Astrocyte of the spinal cord (primary cell): ENCODE data around the gene TYRO3.
A peak's percentile ranks its signal among the peaks of the same experiment; 100 is the strongest.

ENCODE experiments used
- DNase-seq: peaks from one replicate; pipeline ENCODE4 v3.0.0; 2011; ENCODE audit warnings: low read depth, low spot score
- H3K4me3 ChIP-seq: 2 replicates; pipeline ENCODE4 v1.5.1; 2011; ENCODE audit warnings: low read depth, mild to moderate bottlenecking, low read length, moderate library complexity
- in situ Hi-C: cut with HindIII; loops from 2 replicates; pipeline ENCODE4 v1.10.0; 2017; ENCODE audit warnings: low sequenced_read_pairs
- TF ChIP-seq, protein P1 (sequence below): IDR thresholded peaks from 2 replicates; pipeline ENCODE4 v1.5.1; 2012; ENCODE audit warnings: low read depth, mild to moderate bottlenecking, low read length, inconsistent platforms

Gene TYRO3

DNA sequence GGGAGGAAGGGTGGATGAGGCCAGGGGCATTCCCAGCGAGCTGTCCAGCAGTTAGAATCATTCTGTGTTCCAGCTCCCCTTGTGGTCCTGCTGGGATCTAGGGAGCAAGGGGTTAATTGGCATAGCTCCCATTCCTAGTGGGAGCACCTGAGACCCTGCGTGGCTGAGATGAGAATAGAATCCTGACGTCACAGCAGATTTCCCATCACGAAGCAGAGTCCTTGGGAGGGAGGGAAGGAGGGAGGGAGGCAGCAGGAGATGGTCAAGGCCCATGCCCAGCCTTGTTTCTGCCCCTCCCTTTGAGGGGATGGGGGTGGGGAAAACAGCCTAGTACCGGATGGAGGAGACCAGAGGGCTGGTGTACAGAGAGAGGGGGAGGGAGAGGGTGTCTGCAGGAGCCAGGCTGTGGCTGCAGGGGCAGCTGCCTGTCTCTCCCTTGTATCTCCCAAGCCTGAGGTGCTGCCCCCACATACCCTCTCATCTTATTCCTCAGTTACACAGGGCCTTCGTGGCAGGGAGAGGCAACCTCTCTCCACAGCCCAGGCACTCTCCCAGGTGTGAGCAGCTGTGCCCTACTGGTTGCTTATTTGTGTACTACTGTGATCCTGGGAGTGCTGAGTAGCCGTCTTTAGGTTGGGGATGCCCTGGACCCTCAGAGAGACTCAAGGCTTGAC is 5.4 kb downstream of the TYRO3 start:
- TF ChIP-seq, protein P1, sequence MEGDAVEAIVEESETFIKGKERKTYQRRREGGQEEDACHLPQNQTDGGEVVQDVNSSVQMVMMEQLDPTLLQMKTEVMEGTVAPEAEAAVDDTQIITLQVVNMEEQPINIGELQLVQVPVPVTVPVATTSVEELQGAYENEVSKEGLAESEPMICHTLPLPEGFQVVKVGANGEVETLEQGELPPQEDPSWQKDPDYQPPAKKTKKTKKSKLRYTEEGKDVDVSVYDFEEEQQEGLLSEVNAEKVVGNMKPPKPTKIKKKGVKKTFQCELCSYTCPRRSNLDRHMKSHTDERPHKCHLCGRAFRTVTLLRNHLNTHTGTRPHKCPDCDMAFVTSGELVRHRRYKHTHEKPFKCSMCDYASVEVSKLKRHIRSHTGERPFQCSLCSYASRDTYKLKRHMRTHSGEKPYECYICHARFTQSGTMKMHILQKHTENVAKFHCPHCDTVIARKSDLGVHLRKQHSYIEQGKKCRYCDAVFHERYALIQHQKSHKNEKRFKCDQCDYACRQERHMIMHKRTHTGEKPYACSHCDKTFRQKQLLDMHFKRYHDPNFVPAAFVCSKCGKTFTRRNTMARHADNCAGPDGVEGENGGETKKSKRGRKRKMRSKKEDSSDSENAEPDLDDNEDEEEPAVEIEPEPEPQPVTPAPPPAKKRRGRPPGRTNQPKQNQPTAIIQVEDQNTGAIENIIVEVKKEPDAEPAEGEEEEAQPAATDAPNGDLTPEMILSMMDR = no peak
- in situ Hi-C loops = no loop called here
- H3K4me3 ChIP-seq = no peak overlapping the region
- DNase-seq = peak; percentile 22

DNA sequence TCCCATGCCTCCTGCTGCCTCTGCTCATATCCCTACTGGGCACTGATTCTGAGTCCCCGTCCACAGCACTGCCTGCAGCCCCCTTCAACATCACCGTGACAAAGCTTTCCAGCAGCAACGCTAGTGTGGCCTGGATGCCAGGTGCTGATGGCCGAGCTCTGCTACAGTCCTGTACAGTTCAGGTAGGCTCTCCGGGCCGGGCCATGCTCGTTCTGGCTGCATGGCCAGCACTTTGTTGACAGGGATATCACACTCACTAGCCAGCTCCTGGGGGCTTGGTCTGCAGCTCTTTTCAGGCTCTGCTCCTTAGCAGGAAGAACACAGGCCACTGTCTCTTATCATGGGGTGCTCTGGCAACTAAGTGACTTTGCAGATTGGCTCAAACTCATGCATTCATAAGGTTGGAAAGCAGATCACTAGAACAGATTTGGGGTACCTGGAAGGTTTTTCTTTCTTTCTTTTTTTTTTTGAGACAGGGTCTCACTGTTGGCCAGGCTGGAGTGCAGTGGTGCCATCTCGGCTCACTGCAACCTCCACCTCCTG is 6.0 kb downstream of the TYRO3 start:
- in situ Hi-C loops = no loop called here
- DNase-seq = no peak
- no peak overlapping the region for H3K4me3 ChIP-seq
- TF ChIP-seq, protein P1 = no peak

DNA sequence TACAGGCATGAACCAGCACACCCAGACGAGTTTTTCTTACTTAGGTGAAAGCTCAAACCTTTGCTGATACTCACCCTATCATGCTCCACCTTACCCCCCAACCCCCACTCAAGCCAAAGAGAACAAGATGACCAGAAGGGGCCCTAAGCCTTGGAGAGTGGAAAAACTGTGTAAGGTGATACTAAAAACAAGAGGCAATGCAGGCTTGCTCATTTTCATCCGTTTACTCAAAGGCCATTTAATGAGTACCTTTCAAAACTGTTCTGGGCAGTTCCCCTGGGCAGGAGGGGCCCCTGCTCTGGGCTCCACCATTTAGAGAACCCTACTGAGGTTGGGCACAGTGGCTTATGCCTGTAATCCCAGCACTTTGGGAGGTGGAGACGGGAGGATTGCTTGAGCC is 6.7 kb downstream of the TYRO3 start:
- TF ChIP-seq, protein P1 = no peak
- H3K4me3 ChIP-seq = no peak overlapping the region
- in situ Hi-C loops = no loop called here
- no peak for DNase-seq

DNA sequence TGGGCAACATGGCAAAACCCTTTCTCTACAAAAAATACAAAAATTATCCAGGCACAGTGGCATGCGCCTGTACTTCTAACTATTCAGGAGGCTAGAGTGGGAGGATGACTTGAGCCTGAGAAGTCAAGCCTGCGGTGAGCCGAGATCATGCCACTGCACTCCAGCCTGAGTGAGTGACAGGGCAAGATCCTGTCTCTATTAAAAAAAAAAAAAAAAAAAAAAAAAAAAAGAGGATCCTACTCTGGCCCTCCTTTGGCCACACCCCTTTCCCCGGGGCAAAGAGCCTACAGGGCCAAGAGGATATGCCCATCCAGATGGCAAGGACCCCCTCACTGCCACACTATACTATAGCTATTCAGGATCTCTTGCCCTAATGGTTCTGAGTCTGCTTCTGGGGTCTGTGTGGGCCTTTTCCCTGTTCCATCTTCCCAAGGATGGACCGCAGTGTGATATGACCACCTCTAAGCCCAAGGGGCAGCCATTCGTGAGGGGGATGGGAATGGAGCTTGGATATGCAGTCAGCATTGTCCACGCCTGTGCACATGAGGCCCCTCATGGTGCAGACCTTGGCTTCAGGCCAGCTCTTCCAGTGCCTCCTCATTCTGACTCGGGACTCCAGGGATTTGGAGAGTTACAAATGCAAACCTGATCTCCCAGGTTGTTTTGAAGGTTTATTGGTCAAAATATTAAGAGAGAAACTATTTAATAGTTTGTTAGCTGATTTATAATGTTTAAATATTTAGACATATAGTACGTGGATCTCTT is 7.3 kb downstream of the TYRO3 start:
- in situ Hi-C loops = no loop called here
- DNase-seq = no peak
- TF ChIP-seq, protein P1 = no peak
- no peak overlapping the region for H3K4me3 ChIP-seq

DNA sequence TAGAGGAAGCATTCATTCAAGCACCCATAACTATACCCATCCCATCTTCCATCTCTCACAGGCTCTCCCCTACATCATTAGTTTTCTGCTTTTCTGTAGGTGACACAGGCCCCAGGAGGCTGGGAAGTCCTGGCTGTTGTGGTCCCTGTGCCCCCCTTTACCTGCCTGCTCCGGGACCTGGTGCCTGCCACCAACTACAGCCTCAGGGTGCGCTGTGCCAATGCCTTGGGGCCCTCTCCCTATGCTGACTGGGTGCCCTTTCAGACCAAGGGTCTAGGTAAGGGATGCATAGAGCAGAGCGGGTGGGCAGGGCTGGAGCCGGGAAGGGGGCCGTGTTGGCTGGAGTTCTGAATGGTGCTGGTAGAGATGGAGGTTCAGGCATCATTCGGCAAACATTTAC is 8.2 kb downstream of the TYRO3 start:
- in situ Hi-C loops = no loop called here
- TF ChIP-seq, protein P1 = no peak
- H3K4me3 ChIP-seq = no peak overlapping the region
- DNase-seq = no peak

DNA sequence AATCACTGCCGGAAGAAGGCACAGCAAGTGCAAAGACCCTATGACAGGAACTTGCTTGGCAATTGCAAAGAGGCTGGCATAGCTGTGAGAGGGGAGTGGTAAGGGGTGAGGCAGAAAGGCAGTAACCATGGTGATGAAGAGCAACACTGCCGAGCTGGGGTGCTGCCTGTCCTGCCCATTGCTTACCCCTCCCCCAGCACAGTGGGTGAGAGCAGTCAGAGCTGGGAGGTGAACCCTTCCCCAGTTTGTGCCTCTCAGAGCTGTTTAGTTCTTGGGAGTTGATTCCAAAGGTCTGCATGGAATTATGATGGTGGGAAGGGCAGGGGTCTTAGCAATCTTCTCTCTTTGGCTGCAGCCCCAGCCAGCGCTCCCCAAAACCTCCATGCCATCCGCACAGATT is 8.8 kb downstream of the TYRO3 start:
- in situ Hi-C loops = no loop called here
- DNase-seq = no peak
- TF ChIP-seq, protein P1 = no peak
- H3K4me3 ChIP-seq = no peak overlapping the region
